Stimulated activated CD8-positive, alpha-beta memory T cell treated with anti-CD3 and anti-CD28 coated beads, Interleukin-7, amount 100 ng/mL, for 48 hours (primary cell): Measurements from ENCODE around the gene CES2.

Source experiments
- DNase-seq, 2 donors: peaks; one replicate each; pipeline ENCODE4 v3.0.0-alpha.2; 2020; ENCODE audit warnings: low read depth in 1 of 2; ENCODE audit errors: extremely low read depth in 1 of 2

Gene CES2

DNA sequence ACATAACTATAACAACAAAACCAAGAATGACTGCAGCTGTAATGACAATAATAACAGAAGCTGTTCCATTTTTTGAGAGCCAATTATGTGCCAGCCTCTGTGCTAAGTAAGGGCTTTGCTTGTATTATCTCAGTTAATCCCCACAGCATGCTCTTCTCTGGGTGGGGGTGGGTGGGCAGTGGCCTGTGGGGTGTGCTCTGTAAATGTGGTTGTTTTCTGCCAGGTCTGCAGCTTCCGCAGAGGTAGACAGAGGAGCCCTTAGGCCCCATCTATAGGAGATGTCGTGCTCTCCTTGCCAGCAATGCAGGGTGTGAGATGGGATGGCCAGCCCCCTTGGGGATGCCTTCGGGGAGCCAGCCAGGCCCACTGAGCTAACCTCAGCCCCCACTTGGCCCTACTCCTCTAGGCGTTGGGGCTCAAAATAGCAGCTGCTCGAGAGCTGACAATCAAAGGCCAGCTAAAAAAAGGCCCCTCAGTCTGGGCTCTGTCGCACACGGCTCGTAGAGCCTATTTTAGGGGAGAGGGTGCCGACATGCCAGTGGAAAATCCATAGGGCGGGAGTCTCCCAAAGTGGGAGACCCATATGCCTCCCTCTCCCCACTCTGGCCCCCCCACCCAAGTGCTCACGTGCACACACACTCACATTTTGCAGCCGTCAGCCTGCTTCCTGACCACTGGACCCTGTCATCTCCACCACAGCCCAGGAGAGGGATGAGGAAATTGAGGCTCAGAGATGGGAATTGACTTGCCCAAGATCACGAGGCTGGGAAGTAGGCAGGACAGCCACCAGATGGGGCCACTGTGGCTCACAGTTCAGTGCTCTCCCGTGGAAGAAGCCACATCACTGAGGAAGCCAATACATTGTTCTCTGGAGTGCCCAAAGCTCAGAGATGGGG lies 32.4 kb upstream of the CES2 start:
- DNase-seq = no peak

DNA sequence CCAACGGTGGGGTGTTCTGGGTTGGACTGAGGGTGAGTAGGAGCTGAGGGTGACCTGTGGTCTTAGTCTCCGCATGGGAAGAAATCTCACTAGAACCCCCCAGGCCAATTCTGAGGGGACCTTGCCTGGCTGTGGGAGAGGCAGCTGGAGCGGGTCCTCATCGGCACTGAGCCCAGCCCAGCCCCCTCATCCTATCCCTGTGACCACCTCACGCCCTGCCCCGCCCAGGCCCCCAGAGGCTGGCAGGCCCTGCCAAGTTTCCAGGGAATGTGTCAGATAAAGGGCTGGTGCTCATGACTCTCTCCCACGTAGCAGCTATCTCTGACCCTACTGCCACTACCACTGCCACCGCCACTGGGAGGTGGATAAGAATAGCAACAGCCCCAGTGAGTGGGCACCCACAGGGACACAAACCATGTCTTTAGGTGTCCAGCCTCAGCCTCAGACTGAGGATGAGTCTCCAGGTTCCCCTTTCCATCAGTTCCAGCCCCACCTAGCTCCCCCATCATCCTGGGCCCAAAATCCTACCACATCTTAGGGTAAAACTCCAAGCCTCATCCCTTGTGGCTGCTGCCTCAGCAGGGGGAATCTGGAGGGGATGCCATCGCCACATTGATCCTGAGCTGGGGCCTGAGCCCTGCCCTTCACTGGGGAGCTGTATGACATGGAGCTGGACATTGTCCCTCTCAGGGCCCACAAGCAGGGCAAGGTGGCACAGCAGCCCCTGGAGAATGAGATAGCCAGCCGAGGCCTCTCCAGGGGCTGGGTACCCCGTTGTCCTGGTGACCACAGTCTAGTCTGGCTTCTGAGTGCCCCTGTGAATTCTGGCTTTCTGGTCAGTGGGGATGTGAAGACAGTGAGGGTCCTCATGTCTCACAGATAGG lies 31.5 kb upstream of the CES2 start:
- DNase-seq = no peak

DNA sequence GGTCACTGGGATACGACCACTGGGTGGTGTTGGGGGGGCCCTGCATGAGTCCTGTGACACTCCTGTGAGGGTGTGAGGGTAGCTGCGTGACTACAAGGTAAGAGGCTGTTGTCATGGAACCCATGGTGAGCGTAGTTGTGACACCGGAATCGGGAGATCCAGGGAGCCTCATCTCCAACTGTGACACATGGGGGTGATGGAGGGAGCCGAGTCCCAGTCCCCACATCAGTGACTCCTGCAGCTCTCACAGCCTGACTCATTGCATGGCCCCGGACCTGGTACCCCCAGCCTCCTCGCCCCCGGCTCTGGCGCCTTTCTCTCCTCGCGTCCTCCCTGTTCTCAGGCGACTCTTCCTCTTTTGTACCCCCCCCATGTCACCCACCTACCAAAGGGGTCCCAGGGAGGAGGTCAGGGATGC lies 30.9 kb upstream of the CES2 start:
- DNase-seq = no peak

DNA sequence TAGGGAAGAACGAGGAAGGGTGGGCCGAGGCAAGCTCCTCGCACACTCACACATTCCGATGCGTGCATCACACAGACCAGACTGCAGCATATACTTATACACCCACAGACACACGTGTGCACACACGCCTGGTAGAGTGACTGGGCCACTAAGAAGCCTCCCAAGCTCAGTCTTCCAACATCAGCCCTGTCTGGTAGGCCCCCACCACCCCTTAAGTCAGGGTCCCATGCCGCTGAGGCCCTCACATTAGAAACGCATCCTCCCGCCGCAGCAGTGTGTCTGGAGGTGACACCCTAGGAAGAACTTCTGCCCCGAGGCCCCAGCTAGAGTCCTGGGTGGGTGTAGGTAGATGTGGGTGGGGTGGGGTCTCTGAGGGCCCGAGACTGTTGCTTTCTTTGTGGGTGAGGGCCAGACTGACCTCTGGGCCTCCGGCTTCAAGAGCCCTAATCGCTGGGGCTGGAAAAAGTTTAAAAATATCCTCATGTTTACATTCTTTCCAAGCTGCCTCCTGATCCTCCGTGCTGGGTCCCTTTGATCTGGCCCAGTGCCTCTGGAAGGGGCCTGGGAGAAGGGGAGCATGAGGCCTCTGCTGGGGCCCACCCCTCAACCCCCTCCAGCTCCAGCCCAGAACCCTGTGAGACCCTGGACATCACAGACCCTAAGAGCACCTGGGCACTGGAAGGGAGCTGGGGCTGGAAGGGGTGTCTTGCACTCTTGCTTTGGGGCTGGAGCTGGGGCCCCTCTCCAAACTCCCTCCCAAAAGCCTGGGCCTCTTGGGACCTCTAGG lies 30.3 kb upstream of the CES2 start:
- no peak for DNase-seq

DNA sequence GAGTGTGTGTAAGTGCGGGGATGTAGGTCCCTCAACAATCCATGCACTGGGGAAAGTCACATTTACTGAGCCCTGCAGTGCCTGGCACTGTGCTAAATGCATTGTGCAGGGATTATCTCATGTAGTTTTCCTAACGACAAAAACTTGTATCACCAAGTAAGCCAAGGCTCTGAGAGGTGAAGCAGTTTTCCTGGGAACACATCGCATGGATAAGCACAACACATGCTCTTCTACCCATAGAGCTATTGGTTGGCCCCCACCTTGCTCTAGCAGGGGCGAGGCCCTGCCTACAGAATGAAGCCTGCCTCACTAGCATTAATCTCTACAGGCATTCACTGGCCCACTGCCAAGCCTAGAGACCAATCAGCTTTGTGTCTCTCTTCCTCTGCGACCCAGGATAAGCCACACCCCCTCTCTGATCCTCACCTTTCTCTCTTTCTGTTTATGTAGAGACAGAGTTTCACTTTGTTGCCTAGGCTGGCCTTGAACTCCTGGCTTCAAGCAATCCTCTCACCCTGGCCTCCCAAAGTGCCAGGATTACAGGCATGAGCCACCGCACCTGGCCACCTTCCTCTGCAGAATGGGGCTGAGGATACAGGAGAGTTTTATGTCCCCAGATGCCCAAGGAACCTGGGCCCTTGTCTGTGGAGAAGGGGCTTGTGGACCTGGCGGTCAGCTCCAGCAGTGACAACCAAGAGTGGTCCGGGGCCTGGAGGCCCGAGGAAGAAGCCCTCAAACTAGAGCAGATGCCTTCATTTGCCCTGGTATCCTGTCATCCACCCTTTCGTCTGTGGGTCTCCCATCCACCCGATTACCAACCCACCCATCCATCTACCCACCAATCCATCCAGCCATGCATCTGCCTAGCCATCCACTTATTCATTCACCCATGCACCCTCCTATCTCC lies 29.4 kb upstream of the CES2 start:
- DNase-seq = no peak

DNA sequence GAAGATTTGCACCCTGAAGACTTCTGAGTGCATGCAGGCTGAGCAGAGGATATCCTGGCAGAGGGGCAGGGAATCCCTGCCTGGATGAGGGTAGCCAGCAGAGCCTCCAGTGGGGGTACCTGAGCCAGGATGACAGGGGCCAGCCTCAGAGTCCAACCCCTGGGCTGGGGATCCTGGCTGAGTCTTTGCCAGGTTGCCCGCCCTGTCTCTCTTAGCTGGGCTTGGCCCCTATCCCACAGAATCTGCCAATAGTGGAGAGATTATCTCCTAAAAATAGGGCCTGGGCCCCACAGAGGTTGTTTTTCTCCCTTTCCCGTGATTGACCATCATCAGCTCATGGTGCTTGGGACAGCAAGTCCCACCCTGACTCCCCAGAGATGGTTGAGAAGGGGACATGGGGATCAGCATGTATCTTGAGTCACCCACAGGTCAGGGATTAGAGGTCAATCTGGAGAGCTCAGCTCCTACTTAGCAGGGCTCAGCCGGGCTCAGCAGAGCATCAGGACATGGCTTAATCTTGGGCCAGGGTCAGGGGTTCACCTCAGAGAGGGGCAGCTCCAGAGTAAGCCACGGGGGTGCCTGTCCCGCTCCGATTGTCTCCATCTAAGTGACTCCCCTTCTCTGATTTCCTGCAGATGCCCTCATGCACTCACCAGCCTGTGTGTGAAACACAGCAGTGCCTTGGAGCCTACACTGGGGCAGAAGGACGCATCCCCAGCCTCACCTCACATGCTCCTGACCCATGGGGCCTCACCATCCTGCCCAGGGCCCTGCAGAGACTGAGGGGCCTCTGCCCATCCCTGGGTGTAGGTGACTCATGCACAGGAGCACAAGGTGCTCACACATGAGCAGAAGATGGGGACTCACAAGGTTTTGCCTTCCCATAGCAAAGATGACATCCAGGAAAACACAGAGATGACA lies 28.1 kb upstream of the CES2 start:
- no peak for DNase-seq

DNA sequence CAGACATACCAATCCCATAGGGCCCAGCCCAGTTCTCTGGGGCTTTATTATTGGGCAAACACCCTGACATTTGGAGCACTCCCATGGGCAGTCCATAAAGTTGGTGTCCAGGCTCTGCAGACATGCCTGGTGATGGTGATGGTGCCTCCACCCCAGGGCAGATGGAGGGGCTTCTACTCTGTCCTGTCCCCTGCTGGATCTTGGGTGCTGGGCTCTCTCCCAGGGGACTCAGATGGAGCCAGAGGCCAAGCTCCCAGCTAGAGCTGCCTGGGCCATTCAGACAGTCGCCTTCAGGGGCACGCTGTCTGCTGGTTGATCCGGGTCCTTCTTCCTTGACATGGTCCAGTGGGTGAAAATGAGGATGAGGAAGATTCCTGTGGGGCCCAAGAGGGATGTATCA lies 27.2 kb upstream of the CES2 start:
- no peak for DNase-seq

DNA sequence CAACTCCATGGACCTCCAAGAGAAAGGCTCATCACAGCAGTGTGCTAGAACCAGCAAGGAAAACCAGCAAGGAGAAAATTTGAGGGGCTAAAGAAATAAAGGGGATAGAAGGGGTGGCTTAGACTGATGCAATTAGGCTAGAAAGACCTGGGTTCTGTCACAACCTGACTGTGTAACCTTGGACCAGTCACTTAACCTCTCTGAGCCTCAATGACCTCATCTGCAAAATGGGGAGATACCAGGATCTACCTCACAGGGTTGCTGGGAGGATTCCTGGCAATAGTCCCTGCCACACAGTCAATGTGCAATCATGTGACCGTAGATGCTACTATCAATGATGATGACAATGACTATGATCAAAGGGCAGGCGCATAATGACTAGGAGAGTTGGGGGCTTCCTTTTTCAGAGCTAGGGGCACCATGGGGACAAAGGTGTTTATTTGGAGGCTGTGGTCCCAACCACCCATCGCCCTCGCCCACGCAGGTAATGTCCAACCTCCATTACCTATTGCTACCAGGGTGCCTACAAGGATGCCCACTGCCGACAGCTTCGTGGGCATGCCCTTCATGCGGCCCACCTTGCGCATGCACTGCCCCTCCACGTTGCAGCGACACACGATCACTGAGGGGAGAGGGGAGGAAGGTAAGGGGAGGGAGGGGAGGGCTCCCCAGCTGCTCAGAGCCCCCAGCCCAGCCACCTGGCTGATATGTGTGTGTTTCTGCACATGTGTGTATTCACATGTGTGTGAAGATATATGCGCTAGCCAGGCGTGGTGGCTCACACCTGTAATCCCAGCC lies 26.4 kb upstream of the CES2 start:
- no peak for DNase-seq

DNA sequence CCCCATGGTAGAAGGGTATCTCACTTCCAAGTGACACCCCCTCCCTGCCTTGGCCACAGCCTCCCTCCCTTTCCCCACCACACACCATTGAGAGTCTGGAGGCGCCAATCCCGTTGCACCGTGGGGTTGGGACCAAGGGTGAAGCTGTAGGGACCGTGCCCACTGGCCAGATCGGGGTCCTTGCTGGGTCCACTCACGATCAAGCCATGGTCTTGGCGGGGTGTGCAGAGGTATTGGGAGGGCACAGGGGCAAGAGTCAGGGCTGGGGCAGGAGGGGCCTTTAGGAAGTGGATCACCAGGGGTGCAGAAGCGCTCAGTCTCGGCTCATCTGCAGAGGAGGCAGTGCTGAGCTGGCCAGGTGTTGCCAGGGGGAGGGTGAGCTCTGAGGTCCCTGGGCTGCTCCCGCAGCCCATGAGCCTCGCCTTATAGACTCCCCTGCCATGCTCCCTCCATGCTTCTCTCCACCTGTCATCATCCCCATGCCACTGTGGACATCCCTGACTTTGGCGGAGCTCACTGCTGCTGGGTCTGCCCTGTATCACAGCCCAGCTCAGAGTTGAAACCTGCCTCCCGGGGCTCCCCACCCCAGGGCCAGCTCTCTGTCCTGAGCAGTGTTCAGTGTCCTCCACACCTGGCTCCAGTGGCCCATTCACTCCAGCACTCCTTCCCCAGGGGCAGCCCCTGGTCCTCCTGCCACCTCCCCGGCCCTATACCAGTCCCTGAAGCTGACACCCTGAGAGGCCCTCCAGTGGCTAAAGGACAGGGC lies 25.0 kb upstream of the CES2 start:
- DNase-seq = no peak

DNA sequence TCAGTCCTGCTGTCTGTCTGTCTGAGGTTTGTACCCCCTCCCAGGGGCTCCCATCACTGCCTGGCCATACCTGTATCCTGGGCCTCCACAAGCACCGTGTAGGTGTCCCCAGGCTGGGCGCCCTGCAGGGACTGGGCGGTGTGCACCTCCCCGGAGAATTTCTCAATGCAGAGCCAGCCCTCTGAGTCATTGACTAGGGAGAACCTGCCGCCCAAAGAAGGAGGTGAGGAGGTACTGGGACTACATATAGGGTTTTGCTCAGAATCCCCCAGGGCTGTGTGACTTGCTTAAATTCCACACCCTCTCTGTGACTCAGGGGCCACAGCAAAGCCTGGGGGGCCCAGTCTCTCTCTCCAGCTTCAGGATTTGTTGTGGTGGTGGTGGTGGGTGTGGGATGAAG lies 24.2 kb upstream of the CES2 start:
- DNase-seq = no peak

DNA sequence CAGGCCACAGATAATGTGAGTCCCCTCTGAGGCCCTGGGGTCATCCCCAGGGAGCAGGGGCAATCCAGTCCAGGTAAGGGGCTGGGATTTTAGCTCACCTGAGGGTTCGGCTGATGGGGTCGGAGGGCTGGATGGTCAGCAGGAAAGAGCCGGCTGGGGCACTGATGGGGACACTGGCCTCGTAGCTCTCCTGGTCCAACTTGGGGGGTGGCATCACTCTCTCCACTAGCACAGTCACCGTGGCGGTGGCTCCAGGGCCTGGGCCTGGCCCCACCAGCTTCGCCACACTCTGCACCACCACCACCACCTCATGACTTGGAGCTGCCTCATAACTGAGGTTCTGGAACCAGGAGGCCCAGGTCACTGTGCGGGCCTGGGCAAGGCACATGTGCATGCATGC lies 23.5 kb upstream of the CES2 start:
- no peak for DNase-seq

DNA sequence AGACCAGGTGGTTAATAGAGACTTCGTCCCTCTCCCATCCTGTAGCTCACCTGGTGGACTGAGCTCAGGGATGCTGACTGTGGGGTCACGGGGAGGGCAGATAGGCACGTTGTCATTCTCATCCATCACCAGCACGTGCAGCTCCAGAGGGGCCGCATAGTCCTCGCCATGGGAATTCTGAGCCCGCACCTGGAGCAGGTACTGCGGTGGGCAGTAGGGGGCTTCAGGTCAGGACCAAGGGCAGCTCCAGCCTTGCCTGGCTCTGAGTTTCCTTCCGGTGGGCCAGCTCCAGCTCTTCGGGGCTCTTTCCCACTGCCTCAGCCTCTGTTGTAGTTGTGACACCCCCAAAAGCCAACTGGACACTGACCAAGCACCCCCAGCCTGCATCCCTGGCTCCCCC lies 22.2 kb upstream of the CES2 start:
- DNase-seq = no peak

DNA sequence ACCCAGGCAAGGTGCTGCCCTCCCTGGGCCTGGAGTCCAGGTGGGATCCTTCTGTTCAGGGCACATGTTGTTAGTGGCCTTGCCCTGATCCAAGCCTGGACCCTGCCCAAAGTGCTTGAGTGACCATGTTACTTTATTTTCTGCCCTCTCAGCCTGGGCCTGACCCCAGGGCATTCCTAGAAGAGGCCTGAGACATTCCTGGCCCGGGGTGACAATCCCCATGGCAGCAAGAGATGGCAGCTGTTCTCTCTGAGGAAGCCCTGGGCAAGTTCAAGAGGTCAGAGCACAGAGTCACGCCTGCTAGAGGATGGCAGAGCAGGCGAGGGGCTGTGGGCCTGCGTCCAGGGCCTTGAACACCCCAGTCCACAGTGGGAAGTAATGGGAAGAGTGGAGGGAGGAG lies 21.6 kb upstream of the CES2 start:
- no peak for DNase-seq

DNA sequence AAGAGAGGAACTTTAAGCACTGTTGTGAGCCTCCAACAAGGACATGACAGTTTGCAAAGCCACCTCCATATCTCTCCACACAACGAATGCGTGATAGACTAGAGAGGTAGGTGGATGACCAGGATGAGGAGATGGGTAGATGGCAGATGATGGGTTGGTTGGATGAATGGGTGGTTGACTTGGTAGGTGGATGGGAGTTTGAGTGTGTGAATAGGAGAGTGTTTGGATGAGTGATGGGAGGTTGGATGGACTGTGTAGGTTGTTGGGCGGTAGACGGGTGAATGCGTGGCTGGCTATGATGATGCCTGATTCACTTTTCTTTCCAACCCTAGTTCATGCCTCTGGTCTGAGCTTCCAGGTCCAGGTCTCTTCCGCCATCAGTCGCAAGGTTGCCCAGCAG lies 20.8 kb upstream of the CES2 start:
- no peak for DNase-seq

DNA sequence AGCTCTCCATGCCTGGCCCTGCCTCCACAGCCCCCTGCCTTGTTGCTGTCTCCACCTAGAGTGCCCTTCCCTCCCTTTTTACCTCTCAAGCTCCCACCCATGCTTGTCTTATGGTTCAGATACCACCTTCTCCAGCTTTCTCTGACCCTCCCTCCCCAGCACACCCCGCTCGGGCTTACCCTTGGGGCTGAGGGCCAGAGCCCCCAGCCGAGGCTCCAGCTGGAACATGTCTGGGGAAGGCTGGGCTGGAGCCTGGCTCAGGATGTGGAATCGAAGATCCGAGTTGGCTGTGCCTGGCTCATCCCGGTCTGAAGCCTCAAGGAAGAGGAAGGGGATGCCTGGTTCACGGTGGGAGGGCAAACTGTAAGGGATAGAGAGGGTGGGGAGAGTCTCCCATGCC lies 20.3 kb upstream of the CES2 start:
- DNase-seq = no peak

DNA sequence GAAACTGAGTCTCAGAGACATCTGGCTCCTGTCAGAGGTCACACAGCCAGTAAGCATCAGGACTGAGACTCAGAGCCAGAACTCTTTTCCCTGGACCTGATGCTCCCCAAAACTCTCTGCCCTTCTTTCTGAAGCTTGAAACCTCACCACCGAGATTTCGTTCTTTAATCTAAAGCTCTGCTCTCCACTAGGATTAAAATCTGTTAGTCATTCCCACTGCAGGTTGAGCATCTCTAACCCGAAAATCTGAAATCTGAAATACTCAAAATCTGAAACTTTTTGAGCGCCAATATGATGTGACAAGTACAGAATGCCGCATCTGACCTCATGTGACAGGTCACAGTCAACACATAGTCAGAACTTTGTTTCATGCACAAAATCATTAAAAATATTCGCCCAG lies 18.8 kb upstream of the CES2 start:
- no peak for DNase-seq

DNA sequence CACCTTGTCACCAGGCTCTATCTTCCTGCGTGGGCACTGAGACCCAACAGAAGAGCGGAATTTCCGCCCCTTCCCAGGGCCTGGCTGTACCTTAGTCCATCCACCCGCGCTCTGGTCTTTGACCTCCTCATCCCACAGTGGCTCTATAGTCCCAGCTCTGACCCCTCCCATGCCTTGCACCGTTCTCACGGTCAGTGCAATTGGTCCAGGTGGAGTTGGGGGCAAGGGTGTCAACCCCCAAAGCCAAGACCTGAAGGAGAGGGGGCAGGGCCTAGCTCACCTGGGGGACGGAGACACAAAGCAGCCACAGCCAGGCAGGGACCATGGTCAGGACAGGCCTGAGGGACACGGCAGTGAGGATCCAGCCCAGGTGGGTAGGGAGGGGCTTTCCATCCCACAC lies 17.6 kb upstream of the CES2 start:
- DNase-seq = no peak

DNA sequence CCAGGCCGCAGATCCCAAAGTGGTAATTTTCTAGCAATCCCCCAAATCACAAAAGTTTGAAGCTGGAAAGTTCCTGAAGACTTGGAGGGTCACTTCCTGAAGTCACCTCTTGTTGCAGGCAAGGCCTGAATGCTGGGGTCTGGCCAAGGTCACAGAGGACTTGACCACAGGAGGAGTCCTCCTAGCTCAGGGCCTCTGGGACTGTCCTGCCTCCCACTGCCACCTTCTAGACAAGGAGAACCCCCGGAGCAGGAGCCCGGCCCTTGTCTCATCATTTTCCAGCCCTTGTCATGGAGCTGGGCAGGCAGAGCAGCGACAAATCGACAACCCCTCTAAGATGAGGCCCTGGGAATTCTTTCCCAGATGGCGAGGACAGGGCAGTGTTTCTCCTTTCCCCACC lies 17.0 kb upstream of the CES2 start:
- DNase-seq = no peak
